Stomach smooth muscle (tissue), 2 donors: ENCODE data around the gene ZNF768.

Experiments
- H3K27ac ChIP-seq: one replicate; pipeline ENCODE4 v1.7.0; 2013; ENCODE audit warnings: mild to moderate bottlenecking, low read length, inconsistent platforms
- H3K27me3 ChIP-seq, 2 donors: one replicate each; pipeline ENCODE4 v1.7.0; 2013; ENCODE audit warnings: low read length in 2 of 2; ENCODE audit not compliant: insufficient read depth in 2 of 2, control insufficient read depth in 1 of 2
- H3K36me3 ChIP-seq, 2 donors: one replicate each; pipeline ENCODE4 v1.7.0; 2013; ENCODE audit warnings: low read length in 2 of 2; ENCODE audit not compliant: control insufficient read depth in 2 of 2, insufficient read depth in 2 of 2
- H3K4me1 ChIP-seq: one replicate; pipeline ENCODE4 v1.7.0; 2013; ENCODE audit warnings: low read length; ENCODE audit not compliant: control insufficient read depth, insufficient read depth
- H3K4me3 ChIP-seq, 2 donors: one replicate each; pipeline ENCODE4 v1.7.0; 2013; ENCODE audit warnings: low read length in 2 of 2
- H3K9ac ChIP-seq, 2 donors: one replicate each; pipeline ENCODE4 v1.7.0; 2013; ENCODE audit warnings: low read length in 2 of 2, mild to moderate bottlenecking in 1 of 2
- H3K9me3 ChIP-seq, 2 donors: one replicate each; pipeline ENCODE4 v1.7.0; 2013; ENCODE audit warnings: low read length in 2 of 2; ENCODE audit not compliant: control insufficient read depth in 2 of 2
- donor health status: healthy.
- donor health status: Pancreatic carcinoma.

Gene ZNF768

DNA sequence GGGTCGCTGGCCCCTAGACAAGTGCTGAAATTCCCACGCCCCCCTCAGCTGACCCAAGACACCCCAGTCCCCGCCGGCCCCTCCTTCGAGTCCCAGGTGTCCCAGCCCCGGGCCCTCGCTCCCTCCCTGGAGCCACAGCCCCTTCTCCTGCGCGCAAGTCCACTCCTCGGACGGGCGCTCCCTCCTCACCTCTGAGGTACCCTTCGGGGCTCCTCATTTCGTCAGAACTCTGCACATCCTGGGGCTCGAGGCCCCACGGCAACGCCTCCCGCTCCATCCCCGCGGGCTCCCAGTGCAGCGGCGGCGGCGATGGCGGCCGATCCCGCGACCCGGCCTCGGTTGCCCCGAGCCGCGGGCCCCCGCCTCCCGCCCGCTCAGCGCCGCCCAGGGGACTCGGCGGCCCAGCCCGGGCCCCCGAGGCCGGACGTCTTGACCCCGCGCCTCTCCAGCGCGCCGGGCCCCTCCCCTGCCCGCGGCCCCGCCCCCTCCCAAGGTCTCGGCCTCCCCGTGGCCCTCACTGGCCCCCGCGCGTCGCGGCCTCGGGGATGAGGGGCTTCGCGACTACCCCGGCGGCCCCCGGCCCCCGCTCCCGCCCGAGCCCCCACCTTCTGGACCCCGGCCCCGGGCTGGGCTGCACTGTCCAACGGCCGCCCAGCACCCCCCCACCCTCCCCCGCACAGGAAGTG is at the start of gene ZNF768:
Gene ZNF768 (minus strand): TSS at position 430 of the 686 bp plus-strand sequence. CDS start 153 bp downstream, at position 277.
- H3K9ac ChIP-seq = peak within 1 kb of the TSS; percentile 90 to 98
- H3K9me3 ChIP-seq = no peaks in the 10 kb centered on the region
- peak within 1 kb of the TSS; percentile 78 to 86 for H3K4me3 ChIP-seq
- no peaks in the 10 kb centered on the region for H3K27me3 ChIP-seq
- H3K4me1 ChIP-seq = peaks cover 24% of the 10 kb centered on the region
- H3K27ac ChIP-seq = peak within 1 kb of the TSS; percentile 97
- H3K36me3 ChIP-seq = peaks cover 3 to 7% of the 10 kb centered on the region in 2 donors

DNA sequence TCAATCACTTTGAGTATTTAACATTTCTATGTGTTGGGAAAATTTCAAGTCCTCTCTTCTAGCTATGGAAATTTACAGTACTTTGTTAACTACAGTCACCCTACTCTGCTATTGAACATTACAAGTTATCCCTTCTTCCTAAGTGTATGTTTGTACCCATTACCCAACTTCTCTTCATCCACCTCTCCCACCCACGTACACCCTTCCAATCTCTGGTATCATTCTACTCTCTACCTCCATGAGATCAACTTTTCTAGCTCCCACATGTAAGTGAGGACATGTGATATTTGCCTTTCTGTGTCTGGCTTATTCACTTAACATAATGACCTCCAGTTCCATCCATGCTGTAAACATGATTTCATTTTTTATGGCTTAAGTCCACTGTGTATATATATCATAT is 48.3 kb upstream of the ZNF768 start:
- H3K4me1 ChIP-seq = peaks cover 19% of the 10 kb centered on the region
- H3K9me3 ChIP-seq = no peaks in the 10 kb centered on the region
- H3K27ac ChIP-seq = no peak overlapping the region
- H3K27me3 ChIP-seq = no peaks in the 10 kb centered on the region
- peaks cover 4 to 6% of the 10 kb centered on the region in 2 donors for H3K36me3 ChIP-seq
- no peak overlapping the region for H3K9ac ChIP-seq
- H3K4me3 ChIP-seq = no peak overlapping the region

GRCh38 chr16:30571445-30572322 is 45.3 kb upstream of the ZNF768 start, which contains the start of gene ZNF688:
TSS of gene ZNF688 (minus strand) at chr16:30571714. CDS start at chr16:30571629, 85 bp downstream.
- peak within 1 kb of the TSS; percentile 90 to 96 for H3K9ac ChIP-seq
- peak within 1 kb of the TSS; percentile 94 for H3K27ac ChIP-seq
- H3K4me1 ChIP-seq = peaks cover 19% of the 10 kb centered on the region
- peaks cover 0 to 3% of the 10 kb centered on the region in 2 donors for H3K36me3 ChIP-seq
- H3K27me3 ChIP-seq = no peaks in the 10 kb centered on the region
- no peaks in the 10 kb centered on the region for H3K9me3 ChIP-seq
- H3K4me3 ChIP-seq = peak within 1 kb of the TSS; percentile 86 to 91

DNA sequence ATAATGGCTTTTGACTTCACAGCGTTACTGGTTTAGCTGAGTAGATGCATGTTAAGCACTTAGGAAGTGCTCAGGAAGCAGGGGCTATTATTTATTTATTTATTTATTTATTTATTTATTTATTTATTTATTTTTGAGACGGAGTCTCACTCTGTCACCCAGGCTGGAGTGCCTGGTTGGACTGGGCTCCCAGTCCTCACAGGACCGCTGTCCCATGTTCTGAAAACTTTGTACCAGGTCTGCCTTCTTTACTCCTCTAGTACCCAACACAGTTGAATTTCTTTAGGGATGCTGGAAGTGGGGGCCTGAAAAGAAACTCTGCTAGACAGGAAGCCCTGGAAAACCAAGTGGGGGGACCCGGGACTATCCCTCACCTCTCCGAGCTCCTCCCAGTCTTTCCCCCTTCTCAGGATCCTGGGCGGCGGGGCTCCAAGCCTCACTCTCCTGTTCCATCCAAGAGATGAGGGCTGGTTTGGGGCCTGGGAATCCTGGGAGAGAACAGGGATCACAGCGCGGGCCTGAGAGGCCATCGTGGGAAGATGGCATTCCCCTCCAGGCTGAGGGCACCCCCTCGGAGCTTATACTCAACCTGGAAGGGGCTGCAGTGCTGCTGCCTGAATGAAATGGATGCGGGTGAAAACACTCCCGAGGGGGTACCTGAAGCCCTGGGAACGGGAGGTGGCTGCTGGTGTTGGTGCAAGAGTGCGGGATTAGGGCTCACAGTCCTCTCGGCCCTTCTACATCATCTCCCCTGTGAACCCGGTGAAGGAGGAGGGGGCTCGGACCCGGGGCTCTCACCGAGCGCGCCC is 44.5 kb upstream of the ZNF768 start:
- H3K9ac ChIP-seq = peak overlapping the region; percentile 90 to 96
- H3K36me3 ChIP-seq = peaks cover 0 to 3% of the 10 kb centered on the region in 2 donors
- H3K4me3 ChIP-seq = peak overlapping the region; percentile 86 to 91
- no peaks in the 10 kb centered on the region for H3K9me3 ChIP-seq
- H3K27me3 ChIP-seq = no peaks in the 10 kb centered on the region
- peaks cover 19% of the 10 kb centered on the region for H3K4me1 ChIP-seq
- H3K27ac ChIP-seq = peak overlapping the region; percentile 94

DNA sequence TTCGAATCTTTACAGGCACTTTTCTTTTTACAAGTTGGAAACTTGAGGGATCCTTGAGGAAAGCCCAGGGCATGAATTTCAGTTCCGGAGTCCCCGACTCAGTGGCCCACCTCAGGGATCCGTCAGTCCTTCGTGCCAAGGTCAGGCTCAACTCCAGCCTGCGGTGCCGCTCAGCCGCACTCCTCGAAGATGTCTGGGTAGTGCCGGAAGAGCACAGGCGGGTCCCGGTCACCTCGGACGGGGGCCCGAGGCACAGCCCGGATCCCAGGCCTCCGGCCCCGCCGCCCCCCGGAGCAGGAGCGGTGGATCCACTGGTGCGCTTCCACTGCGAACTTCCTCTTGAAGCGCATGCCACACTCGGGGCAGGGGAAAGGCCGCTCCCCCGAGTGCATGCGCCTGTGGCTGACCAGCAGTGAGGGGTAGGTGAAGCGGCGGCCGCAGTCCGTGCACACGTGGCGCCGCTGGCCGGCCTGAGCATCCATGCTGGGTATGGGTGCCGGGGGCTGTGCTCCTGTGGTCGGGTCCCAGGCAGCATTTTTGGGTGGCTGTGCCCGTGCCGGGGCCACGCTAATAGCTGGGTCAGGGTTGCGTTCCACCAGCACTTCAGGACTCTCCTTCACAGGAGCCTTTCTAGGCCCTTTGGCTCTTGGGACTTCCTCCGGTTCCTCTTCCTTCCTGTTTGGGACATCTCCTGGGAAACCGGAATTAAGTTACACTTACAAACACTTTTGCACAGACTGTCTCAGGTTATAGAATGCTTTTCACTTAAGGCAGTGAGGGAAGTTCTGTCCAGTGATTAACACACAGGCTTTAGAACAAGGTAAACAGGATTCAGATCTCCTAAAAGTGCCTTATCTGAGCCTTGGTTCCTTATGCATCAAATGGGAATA is 43.6 kb upstream of the ZNF768 start:
- H3K27ac ChIP-seq = peak overlapping the region; percentile 94
- H3K9me3 ChIP-seq = no peaks in the 10 kb centered on the region
- peak overlapping the region in 1 of 2 donors; percentile 58 for H3K9ac ChIP-seq
- no peaks in the 10 kb centered on the region for H3K27me3 ChIP-seq
- H3K36me3 ChIP-seq = peaks cover 0 to 3% of the 10 kb centered on the region in 2 donors
- peaks cover 19% of the 10 kb centered on the region for H3K4me1 ChIP-seq
- peak overlapping the region in 1 of 2 donors; percentile 1 for H3K4me3 ChIP-seq

DNA sequence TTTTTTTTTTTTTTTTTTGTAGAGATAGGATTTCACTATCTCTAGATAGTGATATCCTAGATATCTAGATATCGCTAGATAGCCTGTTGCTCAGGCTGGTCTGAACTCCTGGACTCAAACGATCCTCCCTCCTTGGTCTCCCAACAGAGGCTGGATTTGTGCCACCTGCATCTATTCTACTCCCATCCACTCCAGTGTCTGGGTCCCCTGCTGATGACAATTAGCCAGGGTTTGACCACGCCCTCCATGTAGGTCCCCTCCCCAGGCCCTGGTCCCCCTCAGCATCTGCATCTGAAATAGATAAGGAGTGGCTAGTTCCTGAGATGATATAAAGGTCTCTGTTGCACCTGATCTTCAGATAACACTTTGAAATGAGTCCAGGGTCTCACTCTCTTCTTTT is 42.9 kb upstream of the ZNF768 start:
- Histone ChIP-seq H3K36me3 (peaks cover 0 to 3% of the 10 kb centered on the region in 2 donors), H3K27me3 (no peaks in the 10 kb centered on the region), H3K9ac (no peak overlapping the region), H3K4me3 (no peak overlapping the region), H3K4me1 (peaks cover 19% of the 10 kb centered on the region), H3K27ac (no peak overlapping the region), H3K9me3 (no peaks in the 10 kb centered on the region)

DNA sequence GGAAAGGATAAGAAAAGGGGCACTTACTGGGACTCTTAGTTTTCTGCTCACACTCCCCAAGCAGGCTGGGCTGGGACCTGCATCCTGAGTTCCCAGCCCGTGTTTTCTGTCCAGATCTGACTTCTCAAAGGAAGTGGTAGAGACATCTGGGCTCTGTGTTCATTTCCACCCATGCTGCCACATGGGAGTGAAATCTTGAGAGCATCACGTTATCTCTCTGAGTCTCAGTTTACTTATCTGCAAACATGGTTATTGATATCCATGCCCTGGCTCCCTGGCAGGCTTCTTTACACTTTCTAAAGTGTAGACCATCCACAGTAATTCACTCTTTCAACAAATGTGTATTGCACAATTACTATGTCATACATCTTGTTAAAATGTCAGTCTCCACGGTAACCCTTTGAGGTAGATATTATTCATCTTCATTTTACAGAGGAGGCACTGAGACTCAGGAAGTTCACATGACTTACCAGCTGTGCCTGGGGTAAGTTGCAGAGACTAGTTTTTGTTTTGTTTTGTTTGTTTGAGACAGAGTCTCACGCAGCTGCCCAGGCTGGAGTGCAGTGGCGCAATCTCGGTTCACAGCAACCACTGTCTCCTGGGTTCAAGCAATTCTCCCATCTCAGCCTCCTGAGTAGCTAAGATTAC is 41.7 kb upstream of the ZNF768 start:
- no peak overlapping the region for H3K9ac ChIP-seq
- H3K9me3 ChIP-seq = no peaks in the 10 kb centered on the region
- H3K4me1 ChIP-seq = peaks cover 19% of the 10 kb centered on the region
- no peak overlapping the region for H3K27ac ChIP-seq
- no peak overlapping the region for H3K4me3 ChIP-seq
- H3K36me3 ChIP-seq = peaks cover 0 to 3% of the 10 kb centered on the region in 2 donors
- H3K27me3 ChIP-seq = no peaks in the 10 kb centered on the region

DNA sequence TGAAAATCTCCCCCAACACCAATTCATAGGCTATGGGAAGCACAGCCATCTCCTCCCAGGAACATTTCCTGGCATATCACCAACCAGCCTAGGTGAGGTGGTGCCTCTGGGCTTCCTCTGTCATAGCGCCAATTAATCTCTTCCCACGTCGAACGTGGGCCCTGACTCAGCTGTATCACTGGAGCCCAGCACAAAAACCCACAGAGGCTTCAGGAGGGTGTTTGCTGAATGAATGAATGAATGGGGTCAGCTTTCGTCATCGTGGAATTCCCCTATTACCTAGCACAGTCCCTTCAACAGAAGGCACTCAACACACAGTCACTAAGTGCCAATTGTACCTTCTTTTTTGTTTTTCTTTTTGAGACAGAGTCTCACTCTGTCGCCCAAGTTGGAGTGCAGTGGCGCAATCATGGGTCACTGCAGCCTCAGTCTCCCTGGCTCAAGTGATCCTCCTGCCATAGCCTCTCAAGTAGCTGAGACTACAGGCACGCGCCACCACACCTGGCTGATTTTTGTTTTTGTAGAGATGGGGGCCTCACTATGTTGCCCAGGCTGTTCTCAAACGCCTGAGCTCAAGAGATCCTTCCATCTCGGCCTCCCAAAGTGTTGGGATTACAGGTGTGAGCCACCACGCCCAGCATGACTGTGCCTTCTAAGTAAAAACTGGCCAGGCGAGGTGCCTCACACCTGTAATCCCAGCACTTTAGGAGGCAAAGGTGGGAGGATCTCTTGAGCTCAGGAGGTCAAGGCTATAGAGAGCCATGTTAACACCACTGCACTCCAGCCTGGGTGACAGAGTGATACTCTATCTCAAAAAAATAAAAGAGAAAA is 41.0 kb upstream of the ZNF768 start:
- no peak overlapping the region for H3K4me3 ChIP-seq
- peaks cover 15% of the 10 kb centered on the region for H3K4me1 ChIP-seq
- H3K27me3 ChIP-seq = no peaks in the 10 kb centered on the region
- peaks cover 0 to 3% of the 10 kb centered on the region in 2 donors for H3K36me3 ChIP-seq
- H3K27ac ChIP-seq = no peak overlapping the region
- H3K9me3 ChIP-seq = no peaks in the 10 kb centered on the region
- H3K9ac ChIP-seq = no peak overlapping the region

DNA sequence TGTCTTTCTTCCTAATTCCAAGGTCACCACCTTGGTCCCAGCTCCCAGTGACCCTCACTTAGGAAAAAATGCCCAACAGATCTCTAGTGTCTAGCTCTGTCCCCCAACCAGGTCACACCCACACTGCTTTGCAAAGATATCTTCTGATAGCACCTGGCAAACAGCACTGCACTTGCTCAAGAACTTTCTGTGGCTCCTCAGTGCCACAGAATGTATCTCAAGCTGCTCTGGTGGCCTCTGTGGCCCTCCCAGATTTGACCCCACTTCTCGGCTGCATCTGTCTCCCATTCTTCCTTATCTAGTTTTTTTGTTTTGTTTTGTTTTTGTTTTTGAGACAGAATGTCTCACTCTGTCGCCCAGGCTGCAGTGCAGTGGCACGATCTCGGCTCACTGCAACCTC is 40.2 kb upstream of the ZNF768 start:
- H3K4me3 ChIP-seq = no peak overlapping the region
- no peaks in the 10 kb centered on the region for H3K27me3 ChIP-seq
- no peak overlapping the region for H3K9ac ChIP-seq
- peaks cover 11% of the 10 kb centered on the region for H3K4me1 ChIP-seq
- H3K27ac ChIP-seq = no peak overlapping the region
- H3K9me3 ChIP-seq = no peaks in the 10 kb centered on the region
- H3K36me3 ChIP-seq = peaks cover 0 to 3% of the 10 kb centered on the region in 2 donors
